Measurements from ENCODE around the gene CHD5.

DNA sequence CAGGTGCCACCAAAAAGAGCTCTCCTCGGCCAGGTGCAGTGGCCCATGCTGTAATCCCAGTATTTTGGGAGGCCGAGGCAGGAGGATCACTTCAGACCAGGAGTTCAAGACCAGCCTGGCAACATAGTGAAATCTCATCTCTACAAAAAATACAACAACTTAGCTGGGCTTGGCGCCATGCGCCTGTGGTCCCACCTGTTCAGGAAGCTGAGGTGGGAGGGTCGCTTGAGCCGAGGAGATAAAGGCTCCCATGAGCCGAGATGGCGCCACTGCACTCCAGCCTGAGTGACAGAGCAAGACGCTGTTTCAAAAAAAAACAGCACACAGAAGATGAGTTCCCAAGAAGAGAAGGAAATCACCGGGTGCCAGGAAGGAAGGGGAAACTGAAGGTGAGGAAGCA, 67.0 kb downstream of the CHD5 start:
- TF ChIP-seq, protein P1, sequence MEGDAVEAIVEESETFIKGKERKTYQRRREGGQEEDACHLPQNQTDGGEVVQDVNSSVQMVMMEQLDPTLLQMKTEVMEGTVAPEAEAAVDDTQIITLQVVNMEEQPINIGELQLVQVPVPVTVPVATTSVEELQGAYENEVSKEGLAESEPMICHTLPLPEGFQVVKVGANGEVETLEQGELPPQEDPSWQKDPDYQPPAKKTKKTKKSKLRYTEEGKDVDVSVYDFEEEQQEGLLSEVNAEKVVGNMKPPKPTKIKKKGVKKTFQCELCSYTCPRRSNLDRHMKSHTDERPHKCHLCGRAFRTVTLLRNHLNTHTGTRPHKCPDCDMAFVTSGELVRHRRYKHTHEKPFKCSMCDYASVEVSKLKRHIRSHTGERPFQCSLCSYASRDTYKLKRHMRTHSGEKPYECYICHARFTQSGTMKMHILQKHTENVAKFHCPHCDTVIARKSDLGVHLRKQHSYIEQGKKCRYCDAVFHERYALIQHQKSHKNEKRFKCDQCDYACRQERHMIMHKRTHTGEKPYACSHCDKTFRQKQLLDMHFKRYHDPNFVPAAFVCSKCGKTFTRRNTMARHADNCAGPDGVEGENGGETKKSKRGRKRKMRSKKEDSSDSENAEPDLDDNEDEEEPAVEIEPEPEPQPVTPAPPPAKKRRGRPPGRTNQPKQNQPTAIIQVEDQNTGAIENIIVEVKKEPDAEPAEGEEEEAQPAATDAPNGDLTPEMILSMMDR (IDR thresholded peaks at IDR 0.05): no peak
- TF ChIP-seq ZFX (IDR thresholded peaks at IDR 0.05; ENCODE audit: borderline replicate concordance): no peak
